CD14-positive monocyte (primary cell): ENCODE results near the gene ACTL8. TPM values are rescaled to one million over a fixed set of nuclear protein-coding genes. Genes with fewer than 3 reads are reported as not detected.

Source experiments
- DNase-seq, 3 donors: peaks; one replicate each; pipeline ENCODE4 v3.0.0-alpha.2; 2011 to 2022
- H2AFZ ChIP-seq: 2 replicates; pipeline ENCODE4 v1.6.0; 2012; ENCODE audit warnings: mild to moderate bottlenecking, low read depth, low read length, inconsistent platforms; ENCODE audit not compliant: insufficient read depth, poor library complexity, severe bottlenecking
- H3K27ac ChIP-seq, 2 donors: 1 replicate in 1 of 2; 2 replicates in 1 of 2; pipeline ENCODE4 v1.5.1; 2012 to 2013; ENCODE audit warnings: low read length in 2 of 2, control low read depth in 1 of 2, inconsistent platforms in 1 of 2, low read depth in 1 of 2, mild to moderate bottlenecking in 1 of 2
- H3K27me3 ChIP-seq, 2 donors: one replicate each; pipeline versions ENCODE4 v1.6.0 to v1.6.1; 2011 to 2013; ENCODE audit warnings: low read length in 2 of 2; ENCODE audit not compliant: control insufficient read depth in 2 of 2, insufficient read depth in 2 of 2
- H3K36me3 ChIP-seq, 2 donors: replicated peaks in 1 of 2; 1 replicate in 1 of 2; 2 replicates in 1 of 2; pipeline versions ENCODE4 v1.5.1 to v1.6.1; 2012 to 2013; ENCODE audit warnings: low read length in 2 of 2, control low read depth in 1 of 2, inconsistent platforms in 1 of 2, mild to moderate bottlenecking in 1 of 2; ENCODE audit not compliant: insufficient read depth in 2 of 2, control insufficient read depth in 1 of 2
- H3K4me1 ChIP-seq, 2 donors: 1 replicate in 1 of 2; 2 replicates in 1 of 2; pipeline versions ENCODE4 v1.5.1 to v1.6.1; 2012 to 2013; ENCODE audit warnings: low read length in 2 of 2, control low read depth in 1 of 2, inconsistent platforms in 1 of 2, mild to moderate bottlenecking in 1 of 2, moderate library complexity in 1 of 2; ENCODE audit not compliant: insufficient read depth in 2 of 2, control insufficient read depth in 1 of 2
- H3K4me2 ChIP-seq: replicated peaks from 2 replicates; pipeline ENCODE3; 2012; ENCODE audit warnings: low read length, moderate library complexity, mild to moderate bottlenecking; ENCODE audit not compliant: poor library complexity, severe bottlenecking; ENCODE audit errors: extremely low read depth
- H3K4me3 ChIP-seq, 3 experiments: fragments of 200-600 bp in 1 of 3; sonication (generic) in 1 of 3; replicated peaks in 1 of 3; 1 replicate in 2 of 3; 2 replicates in 1 of 3; pipeline ENCODE4 v1.5.1; 2011 to 2013; ENCODE audit warnings: low read length in 3 of 3, mild to moderate bottlenecking in 3 of 3, control low read depth in 2 of 3, low read depth in 2 of 3, inconsistent platforms in 1 of 3, moderate library complexity in 1 of 3
- H3K79me2 ChIP-seq: 2 replicates; pipeline ENCODE4 v1.6.0; 2012; ENCODE audit warnings: mild to moderate bottlenecking, control low read depth, inconsistent platforms, low read length, moderate library complexity; ENCODE audit not compliant: insufficient read depth
- H3K9ac ChIP-seq: 2 replicates; pipeline ENCODE4 v1.6.0; 2017; ENCODE audit warnings: low read length, mild to moderate bottlenecking; ENCODE audit not compliant: insufficient read depth, poor library complexity, severe bottlenecking
- H3K9me3 ChIP-seq, 2 donors: replicated peaks in 1 of 2; 1 replicate in 1 of 2; 2 replicates in 1 of 2; pipeline versions ENCODE4 v1.5.1 to v1.6.1; 2012 to 2013; ENCODE audit warnings: low read length in 2 of 2, control low read depth in 1 of 2; ENCODE audit not compliant: control insufficient read depth in 1 of 2, insufficient read depth in 1 of 2
- H4K20me1 ChIP-seq: 2 replicates; pipeline ENCODE4 v1.6.0; 2012; ENCODE audit warnings: mild to moderate bottlenecking, low read length, control low read depth, moderate library complexity; ENCODE audit not compliant: insufficient read depth
- H3K27ac Mint-ChIP-seq, 7 donors: one replicate each; pipeline ENCODE4 v1.8.0; 2020; ENCODE audit warnings: mild to moderate bottlenecking in 7 of 7, mixed read lengths in 7 of 7, moderate library complexity in 6 of 7, inconsistent platforms in 2 of 7
- H3K27me3 Mint-ChIP-seq, 3 donors: one replicate each; pipeline ENCODE4 v1.8.0; 2021 to 2022; ENCODE audit warnings: low read depth in 3 of 3, mild to moderate bottlenecking in 3 of 3, mixed read lengths in 3 of 3, moderate library complexity in 3 of 3, inconsistent platforms in 1 of 3
- H3K36me3 Mint-ChIP-seq, 2 donors: one replicate each; pipeline ENCODE4 v1.8.0; 2020; ENCODE audit warnings: mixed read lengths in 2 of 2, inconsistent platforms in 1 of 2, mild to moderate bottlenecking in 1 of 2
- H3K4me1 Mint-ChIP-seq: one replicate; pipeline ENCODE4 v1.8.0; 2020; ENCODE audit warnings: mild to moderate bottlenecking, mixed read lengths
- H3K4me3 Mint-ChIP-seq, 2 donors: one replicate each; pipeline ENCODE4 v1.8.0; 2020; ENCODE audit warnings: mild to moderate bottlenecking in 2 of 2, mixed read lengths in 2 of 2, moderate library complexity in 1 of 2
- H3K9me3 Mint-ChIP-seq, 7 donors: one replicate each; pipeline ENCODE4 v1.8.0; 2020 to 2022; ENCODE audit warnings: mixed read lengths in 7 of 7, mild to moderate bottlenecking in 6 of 7, moderate library complexity in 6 of 7, inconsistent platforms in 2 of 7
- WGBS: methylation state at CpG from one replicate; pipeline ENCODE4 v1.1.5; 2013; ENCODE audit warnings: missing lambda C conversion rate; ENCODE audit not compliant: insufficient coverage; 5-methylcytosine and 5-hydroxymethylcytosine counted together
- intact Hi-C, 2 donors: fragments of 100-400 bp; cut with micrococcal nuclease; formaldehyde crosslinking; loops; one replicate each; pipeline versions ENCODE4 v1.15.0 to v1.15.1; 2023
- polyA plus RNA-seq, 3 donors: library from polyadenylated mRNA; depleted of rRNA in 1 of 3; unstranded in 2 of 3; stranded (reverse) in 1 of 3; fragments of 300-500 nt in 2 of 3; fragments of >200 nt in 1 of 3; fragmentation: Illumina TruSeq in 2 of 3; gene quantifications; 1 replicate in 2 of 3; 2 replicates in 1 of 3; pipeline ENCODE4 v1.2.3, GENCODE V29; 2012 to 2021
- TF ChIP-seq, protein P1 (sequence below): fragments of 200-600 bp; IDR thresholded peaks from one replicate; pipeline ENCODE4 v1.8.0; 2022; ENCODE audit warnings: antibody characterized with exemption, mild to moderate bottlenecking

Gene ACTL8
- polyA plus RNA-seq, 3 donors: not detected

DNA sequence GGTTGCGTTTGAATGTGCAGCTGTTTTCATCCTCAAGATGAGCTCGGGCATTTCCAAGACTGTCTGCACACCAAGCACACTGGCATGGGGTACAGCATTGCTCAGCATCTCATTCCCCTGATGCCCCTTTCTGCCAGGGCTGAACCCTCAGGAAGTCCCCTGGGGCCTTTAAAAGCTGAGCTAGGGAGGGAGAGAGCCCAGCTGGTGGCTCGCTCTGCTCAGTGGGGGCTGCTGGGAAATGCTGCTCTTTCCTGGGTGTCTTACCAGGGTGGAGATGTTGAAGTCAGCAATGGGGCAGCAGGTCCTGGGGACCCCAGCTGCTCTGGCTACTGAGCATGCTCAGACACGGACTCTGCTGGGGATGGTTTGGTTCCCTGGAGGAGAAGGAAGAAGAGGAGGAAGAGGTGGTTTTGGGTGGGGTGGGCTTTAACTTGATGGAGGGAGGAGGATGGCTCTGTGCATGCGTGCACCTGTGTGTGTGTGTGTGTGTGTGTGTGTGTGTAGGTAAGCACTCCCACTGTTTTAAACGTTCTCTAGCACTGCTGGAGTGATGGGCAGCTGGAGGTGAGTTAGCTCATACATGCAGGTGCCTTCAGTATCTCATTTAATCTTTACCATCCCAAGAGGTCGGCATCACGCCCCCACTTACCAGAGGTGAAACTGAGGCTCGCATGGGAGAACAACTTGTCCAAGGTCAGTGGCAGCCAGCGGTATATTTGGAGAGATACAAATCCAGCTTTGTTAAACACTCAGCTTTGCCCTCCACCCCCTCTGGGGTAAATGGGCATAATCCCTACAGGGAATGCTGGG is 40.9 kb downstream of the ACTL8 start:
- no peak for DNase-seq
- H3K4me1 ChIP-seq: peaks cover 3% of the 10 kb centered on the region in 2 donors
- H2AFZ ChIP-seq: no peak overlapping the region
- Mint-ChIP-seq H3K27me3 (peaks cover 15 to 19% (median 17%) of the 10 kb centered on the region in 3 donors), H3K4me3 (no peak overlapping the region), H3K4me1 (peaks cover 8% of the 10 kb centered on the region), H3K9me3 (peaks cover 0 to 2% (median 0%) of the 10 kb centered on the region in 7 donors), H3K36me3 (no peaks in the 10 kb centered on the region), H3K27ac (no peak overlapping the region)
- H3K9ac ChIP-seq: no peak overlapping the region
- H3K27me3 ChIP-seq: peaks cover 0 to 3% of the 10 kb centered on the region in 2 donors
- no peak overlapping the region for H3K4me3 ChIP-seq
- no peak overlapping the region for H3K27ac ChIP-seq
- H3K79me2 ChIP-seq: no peaks in the 10 kb centered on the region
- H3K4me2 ChIP-seq: no peak overlapping the region
- H4K20me1 ChIP-seq: no peaks in the 10 kb centered on the region
- TF ChIP-seq, protein P1, sequence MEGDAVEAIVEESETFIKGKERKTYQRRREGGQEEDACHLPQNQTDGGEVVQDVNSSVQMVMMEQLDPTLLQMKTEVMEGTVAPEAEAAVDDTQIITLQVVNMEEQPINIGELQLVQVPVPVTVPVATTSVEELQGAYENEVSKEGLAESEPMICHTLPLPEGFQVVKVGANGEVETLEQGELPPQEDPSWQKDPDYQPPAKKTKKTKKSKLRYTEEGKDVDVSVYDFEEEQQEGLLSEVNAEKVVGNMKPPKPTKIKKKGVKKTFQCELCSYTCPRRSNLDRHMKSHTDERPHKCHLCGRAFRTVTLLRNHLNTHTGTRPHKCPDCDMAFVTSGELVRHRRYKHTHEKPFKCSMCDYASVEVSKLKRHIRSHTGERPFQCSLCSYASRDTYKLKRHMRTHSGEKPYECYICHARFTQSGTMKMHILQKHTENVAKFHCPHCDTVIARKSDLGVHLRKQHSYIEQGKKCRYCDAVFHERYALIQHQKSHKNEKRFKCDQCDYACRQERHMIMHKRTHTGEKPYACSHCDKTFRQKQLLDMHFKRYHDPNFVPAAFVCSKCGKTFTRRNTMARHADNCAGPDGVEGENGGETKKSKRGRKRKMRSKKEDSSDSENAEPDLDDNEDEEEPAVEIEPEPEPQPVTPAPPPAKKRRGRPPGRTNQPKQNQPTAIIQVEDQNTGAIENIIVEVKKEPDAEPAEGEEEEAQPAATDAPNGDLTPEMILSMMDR: no peak
- 79% methylated on average over 5 of the region's 10 CpGs for WGBS
- H3K9me3 ChIP-seq: no peaks in the 10 kb centered on the region
- intact Hi-C loops: no loop called here
- no peaks in the 10 kb centered on the region for H3K36me3 ChIP-seq

GRCh38 chr1:17797478-17797877 is 42.3 kb downstream of the ACTL8 start:
- Histone ChIP-seq H3K27ac (no peak overlapping the region), H3K27me3 (peaks cover 0 to 3% of the 10 kb centered on the region in 2 donors), H3K36me3 (no peaks in the 10 kb centered on the region), H3K9ac (no peak overlapping the region), H3K79me2 (no peaks in the 10 kb centered on the region), H3K9me3 (no peaks in the 10 kb centered on the region), H3K4me1 (peaks cover 3% of the 10 kb centered on the region in 2 donors), H3K4me2 (no peak overlapping the region), H3K4me3 (no peak overlapping the region), H2AFZ (no peak overlapping the region), H4K20me1 (no peaks in the 10 kb centered on the region)
- 82% methylated on average over 6 of the region's 8 CpGs for WGBS
- H3K27me3 Mint-ChIP-seq: peaks cover 15 to 19% (median 18%) of the 10 kb centered on the region in 3 donors
- H3K27ac Mint-ChIP-seq: no peak overlapping the region
- peaks cover 8% of the 10 kb centered on the region for H3K4me1 Mint-ChIP-seq
- intact Hi-C loops: no loop called here
- no peaks in the 10 kb centered on the region for H3K36me3 Mint-ChIP-seq
- no peak overlapping the region for H3K4me3 Mint-ChIP-seq
- no peak for DNase-seq
- TF ChIP-seq, protein P1: no peak
- H3K9me3 Mint-ChIP-seq: peaks cover 0 to 3% (median 0%) of the 10 kb centered on the region in 7 donors
